Activated CD8-positive, alpha-beta memory T cell treated with anti-CD3 and anti-CD28 coated beads, Interleukin-2, amount 50 U/mL, for 4 hours (primary cell): ENCODE data around the gene SMARCAD1.
"Not testable (repeated sequence)": the region's sequence is repeated elsewhere in the genome, so short reads cannot be mapped to it uniquely, and the experiment has no call there.

Experiments used
- DNase-seq: peaks from one replicate; pipeline ENCODE4 v3.0.0-alpha.2; 2020

Gene SMARCAD1

GRCh38 chr4:94228493-94229216 lies 21.0 kb downstream of the SMARCAD1 start:
- no peak for DNase-seq

GRCh38 chr4:94232519-94232918 lies 24.9 kb downstream of the SMARCAD1 start:
- no peak for DNase-seq

GRCh38 chr4:94235825-94236224 lies 28.2 kb downstream of the SMARCAD1 start:
- no peak for DNase-seq

GRCh38 chr4:94237271-94237670 lies 29.6 kb downstream of the SMARCAD1 start:
- no peak for DNase-seq

- no peak for DNase-seq
Observed at GRCh38 chr4:94238160-94238559, 30.5 kb downstream of the SMARCAD1 start.

GRCh38 chr4:94240384-94240783 lies 32.7 kb downstream of the SMARCAD1 start:
- no peak for DNase-seq

- DNase-seq = no peak
Observed at GRCh38 chr4:94244087-94244828, 36.6 kb downstream of the SMARCAD1 start.

- DNase-seq = no peak
Observed at GRCh38 chr4:94244829-94245185, 37.1 kb downstream of the SMARCAD1 start.

- no peak for DNase-seq
Observed at GRCh38 chr4:94251094-94251493, 43.4 kb downstream of the SMARCAD1 start.

GRCh38 chr4:94253036-94253435 lies 45.4 kb downstream of the SMARCAD1 start:
- DNase-seq = no peak

- no peak for DNase-seq
Observed at GRCh38 chr4:94256144-94256783, 48.6 kb downstream of the SMARCAD1 start.

- DNase-seq = no peak
Observed at GRCh38 chr4:94256828-94257227, 49.2 kb downstream of the SMARCAD1 start.

- DNase-seq = no peak
Observed at GRCh38 chr4:94262163-94263016, 54.7 kb downstream of the SMARCAD1 start.

GRCh38 chr4:94267037-94267436 lies 59.4 kb downstream of the SMARCAD1 start:
- DNase-seq = no peak

GRCh38 chr4:94271248-94271647 lies 63.6 kb downstream of the SMARCAD1 start:
- no peak for DNase-seq

- no peak for DNase-seq
Observed at GRCh38 chr4:94274912-94275311, 67.2 kb downstream of the SMARCAD1 start.

- no peak for DNase-seq
Observed at GRCh38 chr4:94276204-94276603, 68.5 kb downstream of the SMARCAD1 start.

GRCh38 chr4:94277534-94277933 lies 69.9 kb downstream of the SMARCAD1 start:
- DNase-seq = no peak

GRCh38 chr4:94278781-94279180 lies 71.1 kb downstream of the SMARCAD1 start:
- DNase-seq = no peak

- no peak for DNase-seq
Observed at GRCh38 chr4:94284889-94285288, 77.2 kb downstream of the SMARCAD1 start.

GRCh38 chr4:94285666-94286065 lies 78.0 kb downstream of the SMARCAD1 start:
- DNase-seq = no peak

GRCh38 chr4:94290245-94290644 lies 82.6 kb downstream of the SMARCAD1 start:
- DNase-seq = no peak

- not testable (repeated sequence) for DNase-seq
Observed at GRCh38 chr4:94293981-94294380, 86.3 kb downstream of the SMARCAD1 start.
